ENCODE measurements around the gene CYP51A1.

- TF ChIP-seq, protein P1, sequence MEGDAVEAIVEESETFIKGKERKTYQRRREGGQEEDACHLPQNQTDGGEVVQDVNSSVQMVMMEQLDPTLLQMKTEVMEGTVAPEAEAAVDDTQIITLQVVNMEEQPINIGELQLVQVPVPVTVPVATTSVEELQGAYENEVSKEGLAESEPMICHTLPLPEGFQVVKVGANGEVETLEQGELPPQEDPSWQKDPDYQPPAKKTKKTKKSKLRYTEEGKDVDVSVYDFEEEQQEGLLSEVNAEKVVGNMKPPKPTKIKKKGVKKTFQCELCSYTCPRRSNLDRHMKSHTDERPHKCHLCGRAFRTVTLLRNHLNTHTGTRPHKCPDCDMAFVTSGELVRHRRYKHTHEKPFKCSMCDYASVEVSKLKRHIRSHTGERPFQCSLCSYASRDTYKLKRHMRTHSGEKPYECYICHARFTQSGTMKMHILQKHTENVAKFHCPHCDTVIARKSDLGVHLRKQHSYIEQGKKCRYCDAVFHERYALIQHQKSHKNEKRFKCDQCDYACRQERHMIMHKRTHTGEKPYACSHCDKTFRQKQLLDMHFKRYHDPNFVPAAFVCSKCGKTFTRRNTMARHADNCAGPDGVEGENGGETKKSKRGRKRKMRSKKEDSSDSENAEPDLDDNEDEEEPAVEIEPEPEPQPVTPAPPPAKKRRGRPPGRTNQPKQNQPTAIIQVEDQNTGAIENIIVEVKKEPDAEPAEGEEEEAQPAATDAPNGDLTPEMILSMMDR (IDR thresholded peaks at IDR 0.05; ENCODE audit: low read depth, low read length): no peak
- no peak for TF ChIP-seq EZH2phosphoT487 (IDR thresholded peaks at IDR 0.05; ENCODE audit: low read depth)
Observed at GRCh38 chr7:92072708-92073107, 61.6 kb downstream of the CYP51A1 start.

Measured in OCI-LY3 (cell line).